ENCODE results near the gene FUT2.
"Not testable (repeated sequence)": the region's sequence is repeated elsewhere in the genome, so short reads cannot be mapped to it uniquely, and the experiment has no call there.

Gene FUT2

DNA sequence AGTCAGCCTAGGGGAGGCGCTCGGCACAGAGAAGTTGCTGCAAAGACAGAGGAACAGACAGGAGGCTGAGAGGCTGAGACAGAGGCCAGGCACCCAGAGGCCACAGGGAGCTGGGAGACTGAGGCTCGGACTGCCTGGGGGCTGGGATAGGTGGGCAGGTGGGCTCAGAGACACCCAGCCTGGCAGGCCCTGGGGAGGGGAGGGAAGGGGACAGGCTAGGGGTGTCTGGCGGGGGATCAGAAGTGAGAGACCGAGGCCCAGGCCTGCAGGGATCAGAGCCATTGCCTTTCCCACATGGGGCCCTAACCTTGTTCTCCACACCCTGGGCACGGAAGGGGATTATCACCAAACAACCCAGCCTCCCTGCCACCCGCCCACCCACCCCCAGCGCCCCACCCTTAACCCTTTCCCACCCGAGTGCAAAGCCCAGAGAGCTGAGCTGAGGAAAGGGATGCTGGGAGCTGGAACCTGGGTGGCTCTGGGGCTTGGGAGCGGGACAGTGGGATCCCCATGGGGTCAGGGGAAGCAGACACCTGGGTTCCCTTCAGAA lies 24.2 kb upstream of the FUT2 start:
- no peak for DNase-seq

DNA sequence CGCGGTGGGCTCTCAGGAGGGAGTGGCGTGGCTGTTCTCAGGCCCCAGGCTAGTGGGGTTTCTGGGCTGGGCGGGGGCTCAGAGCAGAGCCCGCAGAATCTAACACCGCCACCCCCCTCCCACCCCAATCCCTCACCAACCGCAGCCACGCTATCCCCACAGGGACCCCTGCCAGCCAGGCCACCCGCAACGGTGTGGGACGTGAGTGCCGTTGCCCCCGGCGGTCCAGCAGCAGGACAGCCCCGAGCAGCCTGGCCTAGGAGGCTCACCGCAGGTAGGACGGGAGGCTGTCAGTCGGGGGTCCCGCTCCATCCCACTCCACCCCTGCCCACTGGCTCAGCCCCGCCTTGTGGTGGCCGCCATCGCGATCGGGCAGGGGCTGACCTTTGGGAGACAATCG lies 22.8 kb upstream of the FUT2 start, which contains the start of gene NTN5:
Gene NTN5 (minus strand): TSS at position 24 of the 400 bp plus-strand sequence. CDS start 2,031 bp downstream, outside the sequence.
- DNase-seq, result no peak

DNA sequence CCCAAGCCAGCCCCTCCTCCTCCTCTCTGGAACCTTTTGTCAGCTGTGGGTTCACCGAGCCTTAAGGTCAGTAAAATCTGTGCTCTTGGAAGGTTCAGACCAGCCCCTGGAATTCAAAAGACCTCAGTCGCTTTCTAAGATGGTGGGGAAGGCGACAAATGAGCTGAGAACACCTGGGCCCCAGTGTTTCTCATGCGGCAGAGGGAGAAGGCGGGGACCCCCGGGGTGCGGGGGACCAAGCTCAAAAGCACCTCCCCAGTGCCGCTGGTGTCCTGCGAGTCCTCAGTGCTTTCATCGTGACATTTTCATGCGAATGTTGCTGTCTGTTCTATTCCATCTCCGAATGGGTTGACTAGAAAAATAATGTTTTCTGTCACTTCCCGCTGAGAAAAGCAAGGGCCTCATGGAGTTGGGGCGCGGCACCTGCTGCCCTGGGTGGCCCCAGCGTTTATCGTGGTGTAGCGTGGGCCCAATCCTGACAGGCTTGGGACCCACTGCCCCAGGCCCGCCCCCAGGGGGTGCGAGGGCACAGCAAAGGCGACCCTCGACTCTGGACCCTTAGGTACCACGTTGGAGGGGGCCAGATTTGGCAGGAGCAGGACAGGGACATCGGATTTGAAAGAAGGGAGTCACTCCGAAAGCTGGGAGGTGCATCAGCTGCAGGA lies 22.2 kb upstream of the FUT2 start:
- no peak for DNase-seq

DNA sequence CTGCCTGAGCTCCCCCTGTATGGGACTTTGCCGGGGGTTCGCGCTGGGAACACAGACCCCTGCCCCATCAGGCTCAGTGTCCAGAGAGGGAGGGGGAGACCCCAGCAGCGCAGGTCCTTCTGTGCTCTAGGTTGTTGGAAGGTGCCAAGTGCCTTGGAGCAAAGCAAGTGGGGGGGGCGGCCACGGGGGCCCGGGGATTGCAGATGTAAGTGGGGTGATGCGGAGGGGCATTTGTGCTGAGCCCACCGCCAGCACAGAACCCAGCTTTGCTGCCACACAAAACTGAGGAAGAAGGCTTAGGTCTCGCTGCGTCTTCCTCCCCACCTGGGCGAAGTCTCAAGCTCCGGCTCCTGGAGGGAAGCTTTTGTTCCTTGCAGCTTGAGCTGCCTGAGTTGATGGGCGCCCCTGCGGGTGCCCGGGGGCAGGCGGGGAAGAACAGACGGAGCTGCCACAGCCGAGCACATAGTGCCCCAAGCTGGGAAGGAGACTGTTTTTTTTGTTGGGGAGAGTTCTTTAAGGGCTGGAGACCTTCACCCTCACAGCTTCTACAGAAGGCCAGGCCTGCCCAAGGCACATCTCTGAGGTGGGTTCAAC lies 21.5 kb upstream of the FUT2 start:
- no peak for DNase-seq

DNA sequence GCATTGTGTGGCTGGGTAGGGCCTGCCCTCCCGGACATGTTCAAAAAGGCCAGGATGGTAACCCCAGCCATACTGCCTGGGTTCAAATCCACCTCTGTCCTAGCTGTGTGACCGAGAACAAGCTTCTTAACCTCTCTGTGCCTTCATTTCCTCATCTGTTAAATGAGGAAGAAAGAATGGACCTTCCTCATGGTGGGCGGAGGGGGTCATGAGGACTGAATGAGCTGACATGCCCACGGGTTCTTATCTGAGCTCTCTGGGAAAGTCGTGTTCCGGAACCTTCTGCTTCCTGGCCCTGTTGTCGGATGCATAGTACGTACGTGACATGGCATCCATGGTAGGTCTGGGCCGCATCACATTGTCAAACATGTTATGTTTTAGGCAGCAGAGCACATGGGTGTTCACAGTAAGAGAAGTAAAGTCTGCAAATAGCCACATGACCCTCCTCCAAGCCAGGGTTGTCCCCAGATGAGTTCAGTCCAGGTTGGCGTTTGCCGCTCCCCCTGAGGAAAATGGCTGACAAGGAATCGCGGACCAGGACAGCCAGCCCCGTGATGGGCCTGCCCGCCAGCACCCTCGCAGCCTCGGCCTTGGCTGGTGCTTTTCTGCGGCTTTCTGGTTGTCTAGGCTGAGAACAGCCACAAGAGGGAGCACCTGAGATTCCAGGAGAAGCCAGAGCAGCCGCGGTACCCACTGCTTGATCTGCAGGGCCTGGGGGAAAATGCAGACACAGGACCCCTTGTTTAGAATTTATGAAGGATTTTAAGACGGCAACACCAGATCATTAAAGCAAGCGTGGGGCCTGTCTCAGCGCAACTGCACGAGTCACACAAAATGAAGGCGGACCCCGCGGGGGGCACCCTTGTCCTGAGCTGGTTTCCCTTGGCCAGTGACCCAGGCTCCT lies 20.6 kb upstream of the FUT2 start:
- DNase-seq, result peak; percentile 76

DNA sequence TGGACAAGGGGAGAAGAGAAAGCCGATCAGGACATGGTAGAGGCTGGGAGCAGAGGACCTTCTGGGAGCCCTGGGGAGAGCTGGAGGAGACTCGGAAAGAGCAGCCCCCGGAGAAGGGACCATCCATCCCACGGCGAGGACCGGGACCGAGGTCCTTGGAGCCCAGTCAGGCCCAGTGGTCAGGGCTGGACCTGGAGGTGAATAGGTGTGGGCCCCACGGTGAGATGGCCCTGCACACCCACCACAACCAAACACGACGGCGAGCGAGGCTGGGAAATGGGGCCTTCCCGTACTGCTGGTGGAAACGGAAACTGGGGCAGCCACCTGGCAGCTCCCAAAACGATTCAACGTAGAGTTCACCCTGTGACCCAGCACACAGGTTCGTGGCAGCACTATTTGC lies 19.3 kb upstream of the FUT2 start:
- DNase-seq, result no peak

DNA sequence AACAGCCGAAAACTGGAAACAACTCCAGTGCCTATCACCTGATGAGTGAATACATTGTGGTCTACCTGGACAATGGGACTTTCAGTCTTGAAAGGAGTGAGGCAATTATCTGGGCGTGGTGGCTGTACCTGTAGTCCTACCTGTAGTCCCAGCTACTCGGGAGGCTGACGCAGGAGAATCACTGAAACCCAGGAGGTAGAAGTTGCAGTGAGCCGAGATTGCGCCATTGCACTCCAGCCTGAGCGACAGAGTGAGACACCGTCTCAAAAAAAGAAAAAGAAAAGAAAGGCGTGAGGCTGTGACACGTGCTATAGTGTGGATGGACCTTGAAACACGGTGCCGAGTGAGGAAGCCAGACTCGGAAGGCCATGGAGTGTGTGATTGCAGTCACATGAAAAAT lies 18.9 kb upstream of the FUT2 start:
- no peak for DNase-seq

DNA sequence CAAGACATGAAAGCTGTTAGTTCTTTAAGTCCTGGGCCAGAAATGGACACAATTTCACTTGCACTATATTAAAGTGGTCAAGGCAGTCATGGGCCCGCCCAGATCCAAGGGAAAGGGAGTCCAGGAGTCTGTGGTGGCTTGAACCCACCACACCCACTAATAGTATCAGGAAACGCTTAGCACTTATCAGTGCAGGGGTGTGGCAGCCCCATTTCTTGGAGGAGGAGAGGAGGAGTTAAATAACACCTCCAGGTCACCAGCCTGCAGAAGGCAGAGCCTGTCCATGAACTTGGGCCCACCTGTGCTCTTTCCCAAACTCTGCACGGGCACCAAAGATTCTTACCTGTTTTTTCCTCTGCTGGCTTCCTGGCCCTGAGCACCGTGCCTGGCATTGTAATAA lies 17.6 kb upstream of the FUT2 start:
- DNase-seq, result no peak

DNA sequence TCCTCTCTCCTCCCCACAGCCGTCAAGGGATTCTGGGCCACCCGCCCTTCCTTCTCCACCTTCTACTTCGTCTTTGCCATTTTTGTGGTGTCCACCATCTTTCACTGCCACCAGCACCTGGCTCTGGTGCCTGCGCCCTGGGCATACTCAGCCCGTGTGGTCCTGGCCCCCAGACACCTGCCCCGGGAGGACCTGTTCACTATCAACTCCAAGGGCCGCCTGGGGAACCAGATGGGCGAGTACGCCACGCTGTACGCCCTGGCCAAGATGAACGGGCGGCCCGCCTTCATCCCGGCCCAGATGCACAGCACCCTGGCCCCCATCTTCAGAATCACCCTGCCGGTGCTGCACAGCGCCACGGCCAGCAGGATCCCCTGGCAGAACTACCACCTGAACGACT lies 15.8 kb upstream of the FUT2 start:
- DNase-seq, result not testable (repeated sequence)

DNA sequence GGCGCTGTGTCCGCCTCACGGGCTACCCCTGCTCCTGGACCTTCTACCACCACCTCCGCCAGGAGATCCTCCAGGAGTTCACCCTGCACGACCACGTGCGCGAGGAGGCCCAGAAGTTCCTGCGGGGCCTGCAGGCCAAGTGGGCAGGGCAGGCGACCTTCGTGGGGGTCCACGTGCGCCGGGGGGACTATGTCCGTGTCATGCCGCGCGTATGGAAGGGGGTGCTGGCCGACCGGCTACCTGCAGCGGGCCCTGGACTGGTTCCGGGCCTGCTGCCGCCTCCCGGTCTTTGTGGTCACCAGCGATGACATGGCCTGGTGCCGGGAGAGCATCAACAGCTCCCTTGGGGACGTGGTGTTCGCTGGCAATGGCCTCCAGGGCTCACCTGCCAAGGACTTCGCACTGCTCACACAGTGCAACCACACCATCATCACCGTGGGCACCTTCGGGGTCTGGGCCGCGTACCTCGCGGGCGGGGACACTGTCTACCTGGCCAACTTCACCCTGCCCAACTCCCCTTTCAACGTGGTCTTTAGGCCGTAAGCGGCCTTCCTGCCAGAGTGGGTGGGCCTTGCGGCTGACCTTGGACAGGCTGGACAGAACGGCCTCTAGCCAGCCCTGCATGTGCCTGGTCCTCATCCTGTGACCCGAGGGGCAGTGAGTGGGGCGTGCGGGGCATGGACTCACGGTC lies 15.2 kb upstream of the FUT2 start:
- DNase-seq, result no peak

DNA sequence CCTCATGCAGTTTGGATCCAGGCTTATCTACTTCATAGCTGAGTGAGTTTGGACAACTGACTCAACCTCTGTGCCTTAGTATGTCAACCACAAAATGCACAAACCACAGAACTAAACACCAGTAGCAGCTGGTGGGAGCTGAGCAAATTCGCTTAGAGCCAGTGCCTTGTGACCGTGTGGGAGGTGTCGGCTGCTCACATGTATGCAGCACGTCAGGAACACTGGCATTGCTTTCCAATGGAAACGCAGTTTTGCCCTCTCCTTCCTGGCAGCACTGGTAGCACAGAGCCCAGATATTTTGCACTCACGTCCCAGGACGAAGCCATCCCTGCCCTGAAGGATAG lies 14.7 kb upstream of the FUT2 start:
- DNase-seq, result no peak

DNA sequence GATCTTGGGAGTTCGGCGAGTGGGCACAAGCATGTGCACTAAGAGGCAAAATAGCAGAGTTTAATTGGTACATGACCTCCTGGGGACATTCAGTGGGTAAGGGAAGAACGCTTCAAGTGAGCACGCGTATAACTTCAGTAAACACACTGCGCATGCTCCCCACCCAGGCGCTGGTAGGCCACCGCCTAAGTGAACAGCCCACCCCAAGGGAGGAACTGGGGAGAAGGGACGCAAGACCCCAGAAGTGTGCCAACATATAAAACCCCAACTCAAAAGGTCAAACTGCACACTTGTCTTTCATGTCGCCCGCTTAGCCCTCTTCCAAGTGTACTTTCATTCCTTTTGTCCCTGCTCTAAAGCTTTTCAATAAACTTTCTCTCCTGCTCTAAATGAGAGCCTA lies 12.4 kb upstream of the FUT2 start:
- DNase-seq, result no peak

DNA sequence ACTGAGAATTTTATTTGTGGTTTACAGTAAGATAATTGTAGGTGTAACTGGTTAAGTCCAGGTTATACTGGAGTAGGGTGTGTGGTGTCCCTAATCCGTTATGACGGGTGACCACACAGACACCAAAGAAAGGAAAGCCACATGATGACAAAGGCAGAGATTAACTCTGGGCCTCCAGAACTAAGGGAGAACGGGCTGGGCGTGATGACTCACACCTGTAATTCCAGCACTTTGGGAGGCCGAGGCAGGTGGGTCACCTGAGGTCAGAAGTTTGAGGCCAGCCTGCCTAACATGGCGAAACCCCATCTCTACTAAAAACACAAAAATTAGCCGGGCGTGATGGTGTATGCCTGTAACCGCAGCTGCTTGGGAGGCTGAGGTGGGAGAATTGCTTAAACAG lies 10.2 kb upstream of the FUT2 start:
- no peak for DNase-seq

DNA sequence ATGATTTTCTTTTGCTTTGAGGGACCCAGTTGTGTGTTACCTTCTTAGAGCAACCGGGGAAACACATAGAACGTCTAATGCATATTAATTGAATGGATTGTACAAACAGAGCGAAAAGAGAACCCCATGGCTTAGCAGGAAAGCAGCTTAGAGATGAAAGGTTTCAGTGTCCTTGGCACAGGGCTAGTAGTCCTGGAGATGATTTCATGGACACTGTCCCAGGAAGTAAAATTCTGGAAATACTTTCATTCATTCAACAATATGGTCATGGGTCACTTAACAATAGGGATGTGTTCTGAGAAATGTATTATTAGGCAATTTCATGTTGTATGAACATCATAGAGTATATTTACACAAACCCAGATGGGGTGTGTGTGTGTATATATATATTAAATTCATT lies 9.7 kb upstream of the FUT2 start:
- DNase-seq, result no peak

DNA sequence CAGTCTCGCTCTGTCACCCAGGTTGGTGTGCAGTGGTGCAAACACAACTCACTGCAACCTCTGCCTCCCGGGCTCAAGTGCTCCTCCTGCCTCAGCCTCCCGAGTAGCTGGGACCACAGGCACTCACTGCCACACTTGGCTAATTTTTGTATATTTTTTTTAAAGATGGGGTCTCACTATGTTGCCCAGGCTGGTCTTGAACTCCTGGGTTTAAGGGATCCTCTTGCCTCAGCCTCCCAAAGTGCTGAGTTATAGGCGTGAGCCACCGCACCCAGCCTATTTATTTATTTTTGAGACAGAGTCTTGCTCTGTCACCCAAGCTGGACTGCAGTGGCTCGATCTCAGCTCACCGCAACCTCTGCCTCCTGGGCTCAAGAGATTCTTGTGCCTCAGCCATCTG lies 9.1 kb upstream of the FUT2 start:
- not testable (repeated sequence) for DNase-seq

DNA sequence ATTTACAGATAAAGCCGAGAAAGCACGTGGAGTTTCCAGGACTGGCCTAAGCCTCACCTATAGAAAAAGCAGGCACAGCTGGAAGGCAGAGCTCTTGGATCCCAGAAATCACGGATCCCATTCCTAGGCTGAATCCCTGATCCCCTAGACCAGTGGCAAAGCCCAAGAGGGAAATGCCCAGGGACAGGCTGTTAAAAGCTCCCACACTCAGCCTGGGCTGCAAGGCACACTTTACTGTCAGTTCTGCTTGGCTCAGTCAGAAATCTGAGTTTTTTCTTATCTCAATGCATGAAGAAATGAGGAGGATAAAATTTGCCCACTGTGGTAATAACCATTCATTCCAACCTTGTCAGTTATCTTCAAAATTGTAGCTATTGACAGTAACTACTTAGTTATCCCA lies 8.0 kb upstream of the FUT2 start:
- DNase-seq, result no peak

DNA sequence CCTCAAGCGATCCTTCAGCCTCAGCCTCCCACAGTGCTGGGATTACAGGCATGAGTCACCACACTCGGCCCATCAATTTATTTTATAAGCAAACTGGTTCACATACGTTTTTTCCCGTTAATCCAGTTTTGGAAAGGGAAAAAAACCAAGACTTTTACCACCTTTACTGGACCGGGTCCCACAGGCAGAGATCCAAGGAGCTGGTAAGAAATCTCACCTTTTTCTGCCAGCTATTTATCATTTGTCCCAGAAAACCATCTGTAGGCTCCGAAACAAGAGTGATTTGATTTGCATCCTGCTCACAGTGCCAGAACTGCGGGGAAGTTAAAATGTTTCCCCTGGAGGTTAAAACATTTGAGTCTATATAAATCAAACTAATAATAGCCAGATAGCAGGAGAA lies 6.3 kb upstream of the FUT2 start:
- DNase-seq, result no peak

DNA sequence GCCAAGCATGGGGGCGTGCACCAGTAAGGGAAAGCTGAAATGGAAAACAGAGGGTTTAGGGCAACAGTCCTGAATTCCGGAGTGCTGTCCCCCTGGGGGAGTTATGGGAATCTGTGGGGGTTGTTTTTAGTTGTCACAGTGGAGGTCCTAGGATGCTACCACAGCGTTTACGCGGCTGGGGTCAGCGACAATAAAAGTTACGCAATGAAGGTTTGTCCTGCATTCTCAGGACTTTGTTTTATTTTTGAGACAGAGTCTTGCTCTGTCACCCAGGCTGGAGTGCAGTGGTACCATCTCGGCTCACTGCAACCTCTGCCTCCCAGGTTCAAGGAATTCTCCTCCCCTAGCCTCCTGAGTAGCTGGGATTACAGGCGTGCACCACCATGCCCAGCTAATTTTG lies 2.1 kb upstream of the FUT2 start:
- DNase-seq, result not testable (repeated sequence)

DNA sequence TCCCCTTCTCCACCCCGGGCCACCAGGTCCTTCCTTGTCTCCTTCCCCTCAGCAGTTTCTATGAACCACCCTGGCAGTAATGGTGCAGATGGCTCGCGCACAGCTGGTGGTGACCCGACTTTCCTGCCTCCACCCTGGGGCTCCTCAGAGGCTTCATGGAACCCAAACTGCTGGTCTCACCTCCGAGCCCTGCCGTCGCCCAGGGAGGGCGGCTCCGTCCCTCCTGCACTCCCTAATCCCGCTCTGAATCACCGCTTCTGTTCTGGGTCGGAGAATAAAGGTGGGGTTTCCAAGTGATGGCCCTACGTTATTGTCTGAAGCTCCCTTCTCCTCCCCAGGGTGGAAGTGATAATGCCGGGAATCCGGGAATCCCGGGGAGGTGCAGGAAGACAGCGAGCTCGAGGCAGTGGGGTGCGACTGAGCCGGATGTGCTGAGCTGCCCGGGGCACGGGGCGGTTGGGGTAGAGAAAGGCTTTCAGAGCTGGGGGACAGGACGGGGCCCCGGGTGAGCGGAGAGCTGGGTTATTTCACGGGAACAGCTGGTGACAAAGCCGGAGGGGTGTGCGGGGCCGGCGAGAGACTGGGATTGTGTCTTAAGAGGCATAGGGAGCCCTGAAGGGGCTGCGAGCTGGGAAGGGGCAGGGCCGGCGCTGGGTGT lies 711 bp downstream of the FUT2 start:
- peak; percentile 60 for DNase-seq

DNA sequence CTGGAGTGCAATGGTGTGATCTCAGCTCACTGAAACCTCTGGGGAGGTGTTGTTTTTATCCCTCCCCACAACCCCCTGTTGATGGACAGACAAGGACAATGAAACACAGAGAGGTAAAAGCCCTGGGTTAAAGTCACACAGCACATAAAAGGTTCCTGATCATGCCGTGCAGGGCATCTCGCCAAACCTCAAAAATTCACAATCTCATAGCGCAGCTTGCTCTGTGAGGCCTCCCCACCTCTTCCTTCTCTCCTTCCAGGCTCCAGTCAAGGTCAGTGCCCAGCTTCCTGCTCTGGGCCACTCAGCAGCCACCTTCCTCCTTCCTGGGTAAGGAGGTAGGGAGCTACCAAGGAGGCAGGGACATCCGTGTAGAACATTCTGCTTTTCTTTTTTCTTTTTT lies 2.3 kb downstream of the FUT2 start:
- DNase-seq, result peak; percentile 67

DNA sequence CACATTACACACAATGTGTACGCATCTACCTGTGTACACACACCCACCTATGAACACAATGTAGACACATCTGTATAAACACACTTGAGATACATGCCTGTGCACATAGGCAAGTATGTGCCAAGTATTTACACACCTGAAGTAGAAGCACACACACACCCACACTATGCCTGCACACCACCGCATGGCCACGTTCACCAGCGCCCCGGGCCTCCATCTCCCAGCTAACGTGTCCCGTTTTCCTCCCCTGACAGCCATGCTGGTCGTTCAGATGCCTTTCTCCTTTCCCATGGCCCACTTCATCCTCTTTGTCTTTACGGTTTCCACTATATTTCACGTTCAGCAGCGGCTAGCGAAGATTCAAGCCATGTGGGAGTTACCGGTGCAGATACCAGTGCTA lies 6.9 kb downstream of the FUT2 start:
- no peak for DNase-seq

DNA sequence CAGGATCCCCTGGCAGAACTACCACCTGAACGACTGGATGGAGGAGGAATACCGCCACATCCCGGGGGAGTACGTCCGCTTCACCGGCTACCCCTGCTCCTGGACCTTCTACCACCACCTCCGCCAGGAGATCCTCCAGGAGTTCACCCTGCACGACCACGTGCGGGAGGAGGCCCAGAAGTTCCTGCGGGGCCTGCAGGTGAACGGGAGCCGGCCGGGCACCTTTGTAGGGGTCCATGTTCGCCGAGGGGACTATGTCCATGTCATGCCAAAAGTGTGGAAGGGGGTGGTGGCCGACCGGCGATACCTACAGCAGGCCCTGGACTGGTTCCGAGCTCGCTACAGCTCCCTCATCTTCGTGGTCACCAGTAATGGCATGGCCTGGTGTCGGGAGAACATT lies 7.5 kb downstream of the FUT2 start:
- no peak for DNase-seq

DNA sequence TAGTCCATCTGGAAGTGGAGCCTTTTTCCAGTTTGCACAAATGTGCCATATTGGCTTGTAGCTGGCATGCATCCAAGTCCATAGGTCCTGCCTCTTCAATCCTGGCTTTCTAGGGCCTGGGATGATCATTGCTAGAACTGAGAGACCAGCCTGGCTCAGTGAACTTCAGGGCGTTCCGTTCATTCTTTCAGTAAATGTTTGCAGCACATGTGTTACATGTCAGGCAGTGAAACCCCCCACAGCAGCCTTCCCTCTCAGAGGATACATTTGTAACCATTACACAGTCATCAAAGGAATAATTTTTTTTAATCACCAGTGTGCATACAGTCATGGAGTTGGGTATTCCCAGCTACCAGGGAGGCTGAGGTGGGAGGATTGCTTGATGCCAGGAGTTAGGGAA lies 9.7 kb downstream of the FUT2 start:
- no peak for DNase-seq
